HCT116 (cell line): Measurements from ENCODE around the gene CYP26B1. TPM values are rescaled to one million over a fixed set of nuclear protein-coding genes. Genes with fewer than 3 reads are reported as not detected.

Experiments used
- ATAC-seq: fragments of 200-7000 bp; cut with Tn5 transposase; 2 replicates; pipeline ENCODE4 v1.9.1; 2020; ENCODE audit warnings: mild to moderate bottlenecking, moderate library complexity
- BruUV-seq: library from RNA; stranded (reverse); fragments of 400-500 nt; replicated peaks from 2 replicates; lab custom pipeline; 2021; lab: Mats Ljungman, UMichigan
- CTCF ChIA-PET: fragments of 300-600 bp; sonication (Branson Sonifier 250); formaldehyde crosslinking; loops from one replicate; lab custom pipeline; 2021; ENCODE audit warnings: antibody characterized with exemption; lab: Charles Lee
- POLR2A ChIA-PET: fragments of 300-600, 350-600 bp; sonication (Branson Sonifier 250); formaldehyde crosslinking; loops from one replicate; lab custom pipeline; 2021; ENCODE audit warnings: antibody characterized with exemption; lab: Charles Lee
- RAD21 ChIA-PET, 2 experiments: fragments of 300-600 bp; sonication (Branson Sonifier 250); formaldehyde crosslinking; loops; one replicate each; lab custom pipeline; 2023; ENCODE audit warnings: low total read pairs in 2 of 2; ENCODE audit not compliant: uncharacterized antibody in 2 of 2, unreplicated experiment in 2 of 2, low non-redundant PET in 1 of 2; lab: Charles Lee
- DNase-seq: peaks from one replicate; pipeline ENCODE4 v3.0.0-alpha.2; 2010; ENCODE audit warnings: low read depth, low spot score
- H2AFZ ChIP-seq: fragments of 200-600 bp; shearing (Covaris generic), sonication (generic); 2 replicates; pipeline ENCODE4 v1.6.1; 2017; ENCODE audit warnings: low read depth, mixed run types, mixed read lengths, antibody characterized with exemption, low read length; ENCODE audit not compliant: poor library complexity, severe bottlenecking
- H3K27ac ChIP-seq: 2 replicates; pipeline ENCODE4 v1.5.1; 2012; ENCODE audit warnings: low read depth, low read length
- H3K27me3 ChIP-seq: fragments of 200-600 bp; sonication (generic); 2 replicates; pipeline ENCODE4 v1.6.1; 2016; ENCODE audit warnings: mixed run types, low read length, mixed read lengths; ENCODE audit not compliant: insufficient read depth
- H3K36me3 ChIP-seq, 2 experiments: fragments of 200-500 bp in 1 of 2; fragments of 200-600 bp in 1 of 2; sonication (Bioruptor generic) in 1 of 2; sonication (generic) in 1 of 2; 2 replicates each; pipeline versions ENCODE4 v1.5.1 to v1.6.1; 2014 to 2016; ENCODE audit warnings: low read length in 2 of 2, inconsistent platforms in 1 of 2, mixed read lengths in 1 of 2, mixed run types in 1 of 2; ENCODE audit not compliant: insufficient read depth in 2 of 2, control insufficient read depth in 1 of 2
- H3K4me1 ChIP-seq, 2 experiments: fragments of 200-600 bp in 1 of 2; sonication (generic) in 1 of 2; 2 replicates each; pipeline versions ENCODE4 v1.5.1 to v1.6.1; 2012 to 2017; ENCODE audit warnings: low read length in 2 of 2, inconsistent platforms in 1 of 2, mild to moderate bottlenecking in 1 of 2, mixed read lengths in 1 of 2, mixed run types in 1 of 2, moderate library complexity in 1 of 2; ENCODE audit not compliant: insufficient read depth in 2 of 2, control insufficient read depth in 1 of 2
- H3K4me2 ChIP-seq: fragments of 200-600 bp; sonication (generic); 2 replicates; pipeline ENCODE4 v1.6.1; 2017; ENCODE audit warnings: mixed run types, low read length, mixed read lengths
- H3K4me3 ChIP-seq, 2 experiments: fragments of 200-600 bp in 1 of 2; sonication (generic) in 1 of 2; replicated peaks in 1 of 2; 2 replicates each; pipeline ENCODE4 v1.5.1; 2011 to 2016; ENCODE audit warnings: low read length in 2 of 2, control low read depth in 1 of 2, low read depth in 1 of 2, mild to moderate bottlenecking in 1 of 2, mixed read lengths in 1 of 2, mixed run types in 1 of 2
- H3K79me2 ChIP-seq: fragments of 200-600 bp; sonication (generic); 2 replicates; pipeline ENCODE4 v1.6.1; 2017; ENCODE audit warnings: mild to moderate bottlenecking, mixed run types, low read length, moderate library complexity, mixed read lengths; ENCODE audit not compliant: insufficient read depth
- H3K9ac ChIP-seq: fragments of 200-600 bp; sonication (generic); 2 replicates; pipeline ENCODE4 v1.6.1; 2016; ENCODE audit warnings: low read length, mixed read lengths
- H3K9me2 ChIP-seq: fragments of 200-600 bp; sonication (generic), shearing (Covaris generic); 2 replicates; pipeline ENCODE4 v1.6.1; 2017; ENCODE audit warnings: mixed run types, mild to moderate bottlenecking, moderate library complexity; ENCODE audit not compliant: insufficient read depth
- H3K9me3 ChIP-seq, 2 experiments: fragments of 200-500 bp in 1 of 2; fragments of 200-600 bp in 1 of 2; sonication (Bioruptor generic) in 1 of 2; sonication (generic) in 1 of 2; 2 replicates each; pipeline ENCODE4 v1.6.1; 2014 to 2017; ENCODE audit warnings: low read length in 2 of 2, mixed read lengths in 2 of 2, inconsistent platforms in 1 of 2, low read depth in 1 of 2, mild to moderate bottlenecking in 1 of 2, mixed run types in 1 of 2, moderate library complexity in 1 of 2; ENCODE audit not compliant: control insufficient read depth in 1 of 2, insufficient read depth in 1 of 2
- H4K20me1 ChIP-seq: fragments of 200-600 bp; sonication (generic), shearing (Covaris generic); 2 replicates; pipeline ENCODE4 v1.6.1; 2017; ENCODE audit warnings: mixed run types, mild to moderate bottlenecking, moderate library complexity; ENCODE audit not compliant: insufficient read depth
- EZH2phosphoT487 ChIP-seq: fragments of 200-600 bp; IDR thresholded peaks from 2 replicates; pipeline ENCODE4 v1.6.1; 2018; ENCODE audit warnings: antibody characterized with exemption, borderline replicate concordance
- FOSL1 ChIP-seq: IDR thresholded peaks from 2 replicates; pipeline ENCODE4 v1.6.1; 2012; ENCODE audit warnings: low read depth
- MAX ChIP-seq: IDR thresholded peaks from 2 replicates; pipeline ENCODE4 v1.6.1; 2012
- POLR2AphosphoS5 ChIP-seq: IDR thresholded peaks from 2 replicates; pipeline ENCODE4 v1.6.1; 2011; ENCODE audit warnings: mild to moderate bottlenecking, low read depth, low read length, moderate library complexity
- SIN3A ChIP-seq: IDR thresholded peaks from 2 replicates; pipeline ENCODE4 v1.6.1; 2012; ENCODE audit warnings: low read depth
- SRF ChIP-seq: IDR thresholded peaks from 2 replicates; pipeline ENCODE4 v1.6.1; 2012; ENCODE audit warnings: low read depth
- TCF7L2 ChIP-seq: IDR thresholded peaks from 2 replicates; pipeline ENCODE4 v1.7.0; 2011; ENCODE audit warnings: borderline replicate concordance, inconsistent platforms; ENCODE audit not compliant: insufficient read depth, insufficient read length; ENCODE audit errors: extremely low read depth
- ZNF274 ChIP-seq: fragments of 200-500 bp; sonication (Bioruptor generic); IDR thresholded peaks from 2 replicates; pipeline ENCODE4 v1.6.1; 2014; ENCODE audit warnings: mild to moderate bottlenecking, low read depth, low read length, inconsistent platforms
- intact Hi-C: fragments of 100-400 bp; cut with micrococcal nuclease; formaldehyde crosslinking; loops from 2 replicates; pipeline ENCODE4 v1.10.0; 2022
- total RNA-seq: library from RNA; stranded (reverse); gene quantifications from one replicate; pipeline ENCODE4 v1.2.1, GENCODE V29; 2021; ENCODE audit not compliant: unreplicated experiment

The CYP26B1 gene
- total RNA-seq, 1 experiment from 2014 or later = 21.1 TPM

GRCh38 chr2:72118386-72118785 is 29.3 kb downstream of the CYP26B1 start:
- ChIA-PET CTCF (no interaction called here), POLR2A (no interaction called here), RAD21 (no interaction called here)
- Histone ChIP-seq H3K36me3 (no peaks in the 10 kb centered on the region), H3K9me3 (no peaks in the 10 kb centered on the region), H3K4me2 (no peak overlapping the region), H3K4me1 (peaks cover 22 to 29% of the 10 kb centered on the region in 2 experiments), H3K9ac (no peak overlapping the region), H3K9me2 (no peaks in the 10 kb centered on the region), H3K27me3 (no peaks in the 10 kb centered on the region), H4K20me1 (no peaks in the 10 kb centered on the region), H2AFZ (no peak overlapping the region), H3K27ac (no peak overlapping the region), H3K79me2 (no peaks in the 10 kb centered on the region), H3K4me3 (no peak overlapping the region)
- BruUV-seq = no TSS peak
- no peak for TF ChIP-seq EZH2phosphoT487
- intact Hi-C loops = no loop called here
- DNase-seq = no peak
- no peak for ATAC-seq

DNA sequence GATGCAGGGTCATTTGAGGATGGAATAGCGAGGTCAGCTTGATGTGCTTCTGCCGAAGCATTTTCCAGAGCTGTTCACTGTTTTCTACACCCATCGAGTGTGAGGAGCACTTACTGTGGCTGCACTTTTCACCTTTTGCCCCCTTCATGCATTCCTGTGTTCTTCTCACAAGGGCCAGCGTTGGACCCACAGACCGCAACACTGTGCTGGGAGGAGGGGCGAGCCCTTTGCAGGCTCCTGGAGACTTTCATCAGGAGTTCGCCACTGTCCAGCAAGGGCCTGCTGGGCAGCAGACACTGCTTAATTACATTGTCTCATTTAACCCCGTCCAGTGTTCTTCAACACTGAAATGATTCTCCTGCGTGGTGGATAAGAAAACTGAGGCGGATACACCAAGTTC is 29.9 kb downstream of the CYP26B1 start:
- ChIA-PET POLR2A (no interaction called here), RAD21 (no interaction called here), CTCF (no interaction called here)
- Histone ChIP-seq H3K9ac (no peak overlapping the region), H3K4me3 (no peak overlapping the region), H3K27me3 (no peaks in the 10 kb centered on the region), H3K79me2 (no peaks in the 10 kb centered on the region), H3K4me2 (no peak overlapping the region), H3K9me3 (no peaks in the 10 kb centered on the region), H3K36me3 (no peaks in the 10 kb centered on the region), H3K27ac (no peak overlapping the region), H3K4me1 (peaks cover 22 to 34% of the 10 kb centered on the region in 2 experiments), H2AFZ (no peak overlapping the region), H3K9me2 (no peaks in the 10 kb centered on the region), H4K20me1 (no peaks in the 10 kb centered on the region)
- DNase-seq (no peak), ATAC-seq (no peak)
- no TSS peak for BruUV-seq
- TF ChIP-seq ZNF274 (no peak), SIN3A (no peak), MAX (no peak), TCF7L2 (no peak), POLR2AphosphoS5 (no peak), FOSL1 (no peak), SRF (no peak)
- intact Hi-C loops = no loop called here
